Measurements from ENCODE around the gene ZEB1. TPM values are rescaled to one million over a fixed set of nuclear protein-coding genes. Genes with fewer than 3 reads are reported as not detected.

ZEB1 gene
- total and polyA plus RNA-seq, 9 of the 15 experiments (the other 6 are each of a cell fraction or from before 2014, with no cell fraction given) = 2.1 to 8.4 (median 4.9) TPM

DNA sequence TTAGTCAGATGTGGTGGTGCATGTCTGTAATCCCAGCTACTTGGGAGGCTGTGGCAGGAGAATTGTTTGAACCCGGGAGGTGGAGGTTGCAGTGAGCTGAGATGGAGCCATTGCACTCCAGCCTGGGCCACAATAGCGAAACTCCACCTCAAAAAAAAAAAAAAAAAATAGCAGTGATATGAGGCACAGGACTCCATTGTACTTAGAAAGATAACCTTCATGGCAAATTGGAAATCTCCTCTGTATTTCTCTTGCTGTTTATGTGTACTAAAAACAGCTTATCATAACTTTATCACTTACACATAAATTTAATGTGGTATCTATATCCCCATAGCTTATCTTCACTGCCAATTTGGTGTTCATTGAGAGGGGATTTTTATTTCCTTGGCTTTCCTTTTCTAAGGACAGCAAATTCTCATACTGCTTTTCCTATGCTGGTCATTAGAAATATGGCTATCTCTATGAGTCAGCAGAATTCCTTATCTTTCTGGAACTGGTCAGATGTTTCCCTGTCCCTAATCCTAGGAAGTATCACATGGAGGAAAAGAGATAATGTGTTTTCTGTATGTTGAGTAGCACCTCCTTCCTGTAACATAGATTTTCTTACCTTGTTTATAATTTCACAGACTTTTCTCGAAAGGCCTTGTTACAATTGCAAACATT lies 40.6 kb upstream of the ZEB1 start (continued):
- TF ChIP-seq ZNF76 (CRISPR knock-in tag; IDR thresholded peaks at IDR 0.05; ENCODE audit: borderline replicate concordance) = no peak
- TF ChIP-seq ZNF384 (IDR thresholded peaks at IDR 0.05; ENCODE audit: low read depth, low read length) = peak; percentile 52; the same call in 1 of the 2 replicates
- TF ChIP-seq, protein P1, sequence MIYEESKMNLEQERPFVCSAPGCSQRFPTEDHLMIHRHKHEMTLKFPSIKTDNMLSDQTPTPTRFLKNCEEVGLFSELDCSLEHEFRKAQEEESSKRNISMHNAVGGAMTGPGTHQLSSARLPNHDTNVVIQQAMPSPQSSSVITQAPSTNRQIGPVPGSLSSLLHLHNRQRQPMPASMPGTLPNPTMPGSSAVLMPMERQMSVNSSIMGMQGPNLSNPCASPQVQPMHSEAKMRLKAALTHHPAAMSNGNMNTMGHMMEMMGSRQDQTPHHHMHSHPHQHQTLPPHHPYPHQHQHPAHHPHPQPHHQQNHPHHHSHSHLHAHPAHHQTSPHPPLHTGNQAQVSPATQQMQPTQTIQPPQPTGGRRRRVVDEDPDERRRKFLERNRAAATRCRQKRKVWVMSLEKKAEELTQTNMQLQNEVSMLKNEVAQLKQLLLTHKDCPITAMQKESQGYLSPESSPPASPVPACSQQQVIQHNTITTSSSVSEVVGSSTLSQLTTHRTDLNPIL (CRISPR knock-in tag; IDR thresholded peaks at IDR 0.05) = no peak
- no peak for TF ChIP-seq GATA2 (CRISPR knock-in tag; IDR thresholded peaks at IDR 0.05)
- TF ChIP-seq CBX2 (IDR thresholded peaks at IDR 0.05; ENCODE audit: insufficient read depth, low read length, poor library complexity, severe bottlenecking) = no peak
- TF ChIP-seq, protein P2, sequence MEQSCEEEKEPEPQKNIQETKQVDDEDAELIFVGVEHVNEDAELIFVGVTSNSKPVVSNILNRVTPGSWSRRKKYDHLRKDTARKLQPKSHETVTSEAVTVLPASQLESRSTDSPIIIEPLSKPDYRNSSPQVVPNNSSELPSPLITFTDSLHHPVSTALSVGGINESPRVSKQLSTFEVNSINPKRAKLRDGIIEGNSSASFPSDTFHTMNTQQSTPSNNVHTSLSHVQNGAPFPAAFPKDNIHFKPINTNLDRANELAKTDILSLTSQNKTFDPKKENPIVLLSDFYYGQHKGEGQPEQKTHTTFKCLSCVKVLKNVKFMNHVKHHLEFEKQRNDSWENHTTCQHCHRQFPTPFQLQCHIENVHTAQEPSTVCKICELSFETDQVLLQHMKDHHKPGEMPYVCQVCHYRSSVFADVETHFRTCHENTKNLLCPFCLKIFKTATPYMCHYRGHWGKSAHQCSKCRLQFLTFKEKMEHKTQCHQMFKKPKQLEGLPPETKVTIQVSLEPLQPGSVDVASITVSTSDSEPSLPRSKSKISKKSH (CRISPR knock-in tag; IDR thresholded peaks at IDR 0.05) = no peak
- no peak for TF ChIP-seq WHSC1 (IDR thresholded peaks at IDR 0.05; ENCODE audit: low read length)
- TF ChIP-seq HNRNPUL1 (IDR thresholded peaks at IDR 0.05; ENCODE audit: low read length) = no peak
- no peak for TF ChIP-seq NR3C1 (CRISPR knock-in tag; IDR thresholded peaks at IDR 0.05)
- no peak for TF ChIP-seq STAG1 (CRISPR knock-in tag; IDR thresholded peaks at IDR 0.05; ENCODE audit: borderline replicate concordance)
- TF ChIP-seq ZNF707 (CRISPR knock-in tag; conservative IDR thresholded peaks at IDR 0.05) = no peak
- TF ChIP-seq ZNF347 (CRISPR knock-in tag; IDR thresholded peaks at IDR 0.05; ENCODE audit: low read depth) = no peak
- TF ChIP-seq NR2C2 (CRISPR knock-in tag; IDR thresholded peaks at IDR 0.05) = no peak
- TF ChIP-seq NR2C2 (tag; IDR thresholded peaks at IDR 0.05) = no peak
- TF ChIP-seq, protein P3, sequence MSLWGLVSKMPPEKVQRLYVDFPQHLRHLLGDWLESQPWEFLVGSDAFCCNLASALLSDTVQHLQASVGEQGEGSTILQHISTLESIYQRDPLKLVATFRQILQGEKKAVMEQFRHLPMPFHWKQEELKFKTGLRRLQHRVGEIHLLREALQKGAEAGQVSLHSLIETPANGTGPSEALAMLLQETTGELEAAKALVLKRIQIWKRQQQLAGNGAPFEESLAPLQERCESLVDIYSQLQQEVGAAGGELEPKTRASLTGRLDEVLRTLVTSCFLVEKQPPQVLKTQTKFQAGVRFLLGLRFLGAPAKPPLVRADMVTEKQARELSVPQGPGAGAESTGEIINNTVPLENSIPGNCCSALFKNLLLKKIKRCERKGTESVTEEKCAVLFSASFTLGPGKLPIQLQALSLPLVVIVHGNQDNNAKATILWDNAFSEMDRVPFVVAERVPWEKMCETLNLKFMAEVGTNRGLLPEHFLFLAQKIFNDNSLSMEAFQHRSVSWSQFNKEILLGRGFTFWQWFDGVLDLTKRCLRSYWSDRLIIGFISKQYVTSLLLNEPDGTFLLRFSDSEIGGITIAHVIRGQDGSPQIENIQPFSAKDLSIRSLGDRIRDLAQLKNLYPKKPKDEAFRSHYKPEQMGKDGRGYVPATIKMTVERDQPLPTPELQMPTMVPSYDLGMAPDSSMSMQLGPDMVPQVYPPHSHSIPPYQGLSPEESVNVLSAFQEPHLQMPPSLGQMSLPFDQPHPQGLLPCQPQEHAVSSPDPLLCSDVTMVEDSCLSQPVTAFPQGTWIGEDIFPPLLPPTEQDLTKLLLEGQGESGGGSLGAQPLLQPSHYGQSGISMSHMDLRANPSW (CRISPR knock-in tag; IDR thresholded peaks at IDR 0.05) = no peak
- TF ChIP-seq ERF (CRISPR knock-in tag; IDR thresholded peaks at IDR 0.05) = no peak
- peak; percentile 86 for TF ChIP-seq CBFA2T2 (conservative IDR thresholded peaks at IDR 0.05)
- peak; percentile 25; the same call in 1 of the 2 replicates for TF ChIP-seq DMBX1 (CRISPR knock-in tag; IDR thresholded peaks at IDR 0.05; ENCODE audit: borderline replicate concordance)
- no peak for TF ChIP-seq ZFPM2 (CRISPR knock-in tag; IDR thresholded peaks at IDR 0.05)
- TF ChIP-seq ZNF785 (CRISPR knock-in tag; IDR thresholded peaks at IDR 0.05) = no peak
- TF ChIP-seq ZNF133 (CRISPR knock-in tag; IDR thresholded peaks at IDR 0.05) = no peak
- TF ChIP-seq EP300 (IDR thresholded peaks at IDR 0.05; ENCODE audit: low read length) = peak; percentile 91
- TF ChIP-seq FOS (IDR thresholded peaks at IDR 0.05; ENCODE audit: extremely low read depth, insufficient read length) = no peak
- TF ChIP-seq ESRRB (CRISPR knock-in tag; IDR thresholded peaks at IDR 0.05; ENCODE audit: borderline replicate concordance) = no peak
- TF ChIP-seq ZKSCAN1 (IDR thresholded peaks at IDR 0.05; ENCODE audit: low read depth, low read length) = no peak
- no peak for TF ChIP-seq SETDB1 (IDR thresholded peaks at IDR 0.05; ENCODE audit: low read length)
